ENCODE results near the gene PLAU.
A peak's percentile ranks its signal among the peaks of the same experiment; 100 is the strongest.
"Not testable (repeated sequence)": the region's sequence is repeated elsewhere in the genome, so short reads cannot be mapped to it uniquely, and the experiment has no call there.

Gene PLAU

GRCh38 chr10:73898730-73899410, 12.1 kb upstream of the PLAU start:
- no peak for DNase-seq (ENCODE audit: low read depth)

GRCh38 chr10:73899423-73899822, 11.5 kb upstream of the PLAU start:
- DNase-seq (ENCODE audit: low read depth): peak; percentile 77

- DNase-seq (ENCODE audit: low read depth): no peak
Measured at GRCh38 chr10:73900064-73900463, 10.9 kb upstream of the PLAU start.

- DNase-seq (ENCODE audit: low read depth): no peak
Measured at GRCh38 chr10:73901261-73901660, 9.7 kb upstream of the PLAU start.

- DNase-seq (ENCODE audit: low read depth): no peak
Measured at GRCh38 chr10:73902351-73902750, 8.6 kb upstream of the PLAU start.

GRCh38 chr10:73905256-73906020, 5.5 kb upstream of the PLAU start:
- no peak for DNase-seq (ENCODE audit: low read depth)

GRCh38 chr10:73906524-73907447, 4.1 kb upstream of the PLAU start:
- DNase-seq (ENCODE audit: low read depth): peak; percentile 95

GRCh38 chr10:73907841-73908517, 3.0 kb upstream of the PLAU start:
- no peak for DNase-seq (ENCODE audit: low read depth)

GRCh38 chr10:73908853-73909539, 1.9 kb upstream of the PLAU start:
- DNase-seq (ENCODE audit: low read depth): peak; percentile 94

GRCh38 chr10:73909540-73910115, 1.3 kb upstream of the PLAU start:
- no peak for DNase-seq (ENCODE audit: low read depth)

GRCh38 chr10:73910401-73910763, 550 bp upstream of the PLAU start:
- no peak for DNase-seq (ENCODE audit: low read depth)

GRCh38 chr10:73911553-73912004, 647 bp downstream of the PLAU start:
- DNase-seq (ENCODE audit: low read depth): no peak

- DNase-seq (ENCODE audit: low read depth): no peak
Measured at GRCh38 chr10:73914036-73914435, 3.1 kb downstream of the PLAU start.

- no peak for DNase-seq (ENCODE audit: low read depth)
Measured at GRCh38 chr10:73915206-73915851, 4.4 kb downstream of the PLAU start.

- DNase-seq (ENCODE audit: low read depth): no peak
Measured at GRCh38 chr10:73916761-73917470, 6.0 kb downstream of the PLAU start.

- DNase-seq (ENCODE audit: low read depth): no peak
Measured at GRCh38 chr10:73917566-73918305, 6.8 kb downstream of the PLAU start.

GRCh38 chr10:73919481-73919880, 8.5 kb downstream of the PLAU start:
- not testable (repeated sequence) for DNase-seq (ENCODE audit: low read depth)

- DNase-seq (ENCODE audit: low read depth): no peak
Measured at GRCh38 chr10:73920089-73920488, 9.2 kb downstream of the PLAU start.

Measured in GM04504 (cell line).